IMR-90 (cell line): ENCODE results near the gene CHMP5. TPM values are rescaled to one million over a fixed set of nuclear protein-coding genes. Genes with fewer than 3 reads are reported as not detected.

Experiments
- ATAC-seq: fragments of 200-7000 bp; cut with Tn5 transposase; 2 replicates; pipeline ENCODE4 v1.9.1; 2020; ENCODE audit warnings: low read depth, mild to moderate bottlenecking, moderate library complexity
- BruUV-seq: library from RNA; stranded (reverse); fragments of 400-500 nt; replicated peaks from 2 replicates; lab custom pipeline; 2021; lab: Mats Ljungman, UMichigan
- CTCF ChIA-PET: fragments of 300-600 bp; formaldehyde crosslinking; extraction: SDS; loops from one replicate; lab custom pipeline; 2021; ENCODE audit warnings: antibody characterized with exemption; lab: Yijun Ruan, JAX
- POLR2A ChIA-PET: fragments of 300-600 bp; sonication (Branson Sonifier 250); formaldehyde crosslinking; loops from one replicate; lab custom pipeline; 2022; ENCODE audit warnings: antibody characterized with exemption; ENCODE audit not compliant: unreplicated experiment; lab: Charles Lee
- DNase-seq: peaks from one replicate; pipeline ENCODE4 v3.0.0; 2013
- H2AFZ ChIP-seq: replicated peaks from 2 replicates; pipeline ENCODE3; 2013; ENCODE audit warnings: low read length, mild to moderate bottlenecking; ENCODE audit not compliant: poor library complexity
- H2AK5ac ChIP-seq: 2 replicates; pipeline ENCODE4 v1.6.1; 2013; ENCODE audit warnings: low read depth, low read length, inconsistent platforms
- H2AK9ac ChIP-seq: replicated peaks from 2 replicates; pipeline ENCODE3; 2013; ENCODE audit warnings: mild to moderate bottlenecking, low read depth, low read length, moderate library complexity; ENCODE audit not compliant: poor library complexity
- H2BK120ac ChIP-seq: 2 replicates; pipeline ENCODE4 v1.6.1; 2013; ENCODE audit warnings: low read depth, low read length, inconsistent platforms
- H2BK15ac ChIP-seq: 3 replicates; pipeline ENCODE4 v1.6.1; 2013; ENCODE audit warnings: low read depth, low read length, inconsistent platforms
- H2BK20ac ChIP-seq: 2 replicates; pipeline ENCODE4 v1.6.1; 2013; ENCODE audit warnings: low read depth, mild to moderate bottlenecking, inconsistent platforms, low read length, moderate library complexity
- H2BK5ac ChIP-seq: 2 replicates; pipeline ENCODE4 v1.6.1; 2013; ENCODE audit warnings: mild to moderate bottlenecking, low read depth, low read length, inconsistent platforms; ENCODE audit not compliant: poor library complexity, severe bottlenecking
- H3K14ac ChIP-seq: replicated peaks from 2 replicates; pipeline ENCODE4 v1.6.1; 2013; ENCODE audit warnings: low read depth, low read length, inconsistent platforms
- H3K18ac ChIP-seq: 2 replicates; pipeline ENCODE4 v1.6.1; 2013; ENCODE audit warnings: low read depth, low read length, control low read depth
- H3K23ac ChIP-seq: 2 replicates; pipeline ENCODE4 v1.6.1; 2013; ENCODE audit warnings: low read depth, low read length, inconsistent platforms
- H3K27ac ChIP-seq: 2 replicates; pipeline ENCODE4 v1.5.1; 2013; ENCODE audit warnings: mild to moderate bottlenecking, control low read depth, low read length; ENCODE audit not compliant: insufficient read depth
- H3K27me3 ChIP-seq: 2 replicates; pipeline ENCODE4 v1.6.1; 2013; ENCODE audit warnings: low read length; ENCODE audit not compliant: control insufficient read depth, insufficient read depth
- H3K36me3 ChIP-seq: 2 replicates; pipeline ENCODE4 v1.6.1; 2013; ENCODE audit warnings: low read length, mixed read lengths; ENCODE audit not compliant: control insufficient read depth, insufficient read depth
- H3K4ac ChIP-seq: 2 replicates; pipeline ENCODE4 v1.6.1; 2013; ENCODE audit warnings: low read depth, low read length, inconsistent platforms
- H3K4me1 ChIP-seq: 2 replicates; pipeline ENCODE4 v1.6.1; 2013; ENCODE audit warnings: low read length, mixed read lengths; ENCODE audit not compliant: control insufficient read depth, insufficient read depth
- H3K4me2 ChIP-seq: 2 replicates; pipeline ENCODE4 v1.6.1; 2013; ENCODE audit warnings: low read depth, mild to moderate bottlenecking, control low read depth, low read length, moderate library complexity
- H3K4me3 ChIP-seq: 2 replicates; pipeline ENCODE4 v1.5.1; 2013; ENCODE audit warnings: low read depth, mild to moderate bottlenecking, control low read depth, low read length, moderate library complexity; ENCODE audit not compliant: insufficient read depth
- H3K56ac ChIP-seq: 2 replicates; pipeline ENCODE4 v1.6.1; 2013; ENCODE audit warnings: low read length, inconsistent platforms; ENCODE audit not compliant: insufficient read depth; ENCODE audit errors: extremely low read depth
- H3K79me1 ChIP-seq, 2 experiments: 2 replicates each; pipeline ENCODE4 v1.6.1; 2013; ENCODE audit warnings: low read length in 2 of 2, inconsistent platforms in 1 of 2, low read depth in 1 of 2
- H3K9ac ChIP-seq: 2 replicates; pipeline ENCODE4 v1.6.1; 2013; ENCODE audit warnings: low read depth, low read length, control low read depth
- H3K9me1 ChIP-seq: 2 replicates; pipeline ENCODE4 v1.6.1; 2013; ENCODE audit warnings: low read length, inconsistent platforms; ENCODE audit not compliant: insufficient read depth
- H3K9me3 ChIP-seq: 2 replicates; pipeline ENCODE4 v1.6.1; 2013; ENCODE audit warnings: low read length; ENCODE audit not compliant: control insufficient read depth, insufficient read depth
- H4K20me1 ChIP-seq: 2 replicates; pipeline ENCODE4 v1.6.1; 2013; ENCODE audit warnings: low read length, inconsistent platforms; ENCODE audit not compliant: insufficient read depth
- H4K5ac ChIP-seq: 2 replicates; pipeline ENCODE4 v1.6.1; 2013; ENCODE audit warnings: mild to moderate bottlenecking, low read depth, low read length, control low read depth
- H4K8ac ChIP-seq, 2 experiments: 2 replicates each; pipeline ENCODE4 v1.6.1; 2013; ENCODE audit warnings: low read depth in 2 of 2, low read length in 2 of 2, control low read depth in 1 of 2, inconsistent platforms in 1 of 2
- H4K91ac ChIP-seq: 2 replicates; pipeline ENCODE4 v1.6.1; 2013; ENCODE audit warnings: low read depth, low read length, inconsistent platforms; ENCODE audit not compliant: insufficient read depth
- CEBPB ChIP-seq: IDR thresholded peaks from 2 replicates; pipeline ENCODE4 v1.6.1; 2012; ENCODE audit warnings: low read depth, low read length, improper control_type of control experiment
- FOS ChIP-seq: fragments of 150-350 bp; IDR thresholded peaks from 2 replicates; pipeline ENCODE4 v1.6.1; 2016; ENCODE audit warnings: low read depth, low read length
- MXI1 ChIP-seq: IDR thresholded peaks from 2 replicates; pipeline ENCODE4 v1.6.1; 2012; ENCODE audit warnings: low read depth, mild to moderate bottlenecking, low read length, moderate library complexity, borderline replicate concordance
- RFX5 ChIP-seq: IDR thresholded peaks from 2 replicates; pipeline ENCODE4 v1.8.0; 2012; ENCODE audit warnings: low read depth, mild to moderate bottlenecking, low read length, moderate library complexity
- WGBS, 2 experiments: methylation state at CpG; one replicate each; pipeline versions ENCODE4 v1.1.5 to v1.1.7; 2013; ENCODE audit warnings: missing lambda C conversion rate in 2 of 2; ENCODE audit not compliant: insufficient read length in 1 of 2; ENCODE audit errors: extremely low coverage in 2 of 2; 5-methylcytosine and 5-hydroxymethylcytosine counted together
- dilution Hi-C: fragments of 300-500 bp; cut with HindIII; formaldehyde crosslinking; loops from one replicate; pipeline ENCODE4 v1.14.3; 2018; ENCODE audit warnings: low sequenced_read_pairs; ENCODE audit not compliant: unreplicated experiment
- in situ Hi-C: fragments of 300-500 bp; cut with MboI; formaldehyde crosslinking; loops from 3 replicates; pipeline ENCODE4 v1.14.3; 2019; ENCODE audit warnings: low sequenced_read_pairs, inconsistent platforms, mixed read lengths
- intact Hi-C: fragments of 100-400 bp; cut with micrococcal nuclease; formaldehyde crosslinking; loops from 2 replicates; pipeline ENCODE4 v1.10.0; 2022
- polyA plus RNA-seq, 3 experiments: library from polyadenylated mRNA; depleted of rRNA; stranded (reverse); fragments of >200 nt; gene quantifications; 2 replicates each; pipeline ENCODE4 v1.2.3, GENCODE V29; 2012; ENCODE audit warnings: low replicate concordance in 1 of 3
- total RNA-seq: library from RNA; depleted of rRNA; stranded (reverse); fragments of >200 nt; gene quantifications from 2 replicates; pipeline ENCODE4 v1.2.3, GENCODE V29; 2012

The CHMP5 gene
- total and polyA plus RNA-seq, 2 of the 4 experiments (the other 2 are of a cell fraction) = 70.6 to 80.8 TPM

- no peak overlapping the region for H2BK15ac ChIP-seq
- no peak overlapping the region for H3K23ac ChIP-seq
- H3K9me3 ChIP-seq = no peaks in the 10 kb centered on the region
- in situ Hi-C loops (no loop called here), dilution Hi-C loops (no loop called here), intact Hi-C loops (no loop called here)
- ATAC-seq (no peak), DNase-seq (no peak)
- no peak overlapping the region for H3K56ac ChIP-seq
- POLR2A ChIA-PET = no interaction called here
- H3K9me1 ChIP-seq = peaks cover 15% of the 10 kb centered on the region; the same call in 1 of the 2 replicates
- H4K5ac ChIP-seq = no peak overlapping the region
- no peaks in the 10 kb centered on the region for H3K36me3 ChIP-seq
- H3K9ac ChIP-seq = no peak overlapping the region
- no peaks in the 10 kb centered on the region for H4K20me1 ChIP-seq
- peaks cover 4% of the 10 kb centered on the region; the same call in 1 of the 2 replicates for H3K4me1 ChIP-seq
- CTCF ChIA-PET = no interaction called here
- no peak overlapping the region; the same call in 1 of the 2 replicates for H2AK5ac ChIP-seq
- no peak overlapping the region for H3K4ac ChIP-seq
- no peak overlapping the region for H3K14ac ChIP-seq
- no peak overlapping the region for H3K27ac ChIP-seq
- no peak overlapping the region for H3K4me2 ChIP-seq
- no peaks in the 10 kb centered on the region for H3K27me3 ChIP-seq
- H2AFZ ChIP-seq = peak overlapping the region; percentile 27
- no peak overlapping the region for H2BK20ac ChIP-seq
- no peak overlapping the region for H2BK120ac ChIP-seq
- H2BK5ac ChIP-seq = no peak overlapping the region
- H4K91ac ChIP-seq = no peak overlapping the region
- no peak for TF ChIP-seq MXI1
- TF ChIP-seq RFX5 = no peak
- no peak for TF ChIP-seq FOS
- TF ChIP-seq CEBPB = peak; percentile 59; the same call in 1 of the 2 replicates
- H3K4me3 ChIP-seq = no peak overlapping the region
- no peaks in the 10 kb centered on the region for H3K79me1 ChIP-seq
- H2AK9ac ChIP-seq = no peak overlapping the region
- BruUV-seq = no TSS peak
- H3K18ac ChIP-seq = no peak overlapping the region
- no peak overlapping the region for H4K8ac ChIP-seq
- whole genome bisulfite sequencing, 2 experiments = 100% methylated on average over 1 of the region's 9 CpGs; no CpG with 5 or more reads in 1 of the 2 experiments
These were observed 20.6 kb upstream of the CHMP5 start for GRCh38 chr9:33244137-33244784.
